ENCODE results near the gene GRIN1.

GRCh38 chr9:137147793-137148160, 8.8 kb downstream of the GRIN1 start:
- TF ChIP-seq CTCF (IDR thresholded peaks at IDR 0.05) (no peak), ZFX (IDR thresholded peaks at IDR 0.05; ENCODE audit: borderline replicate concordance) (no peak)

Measured in 22Rv1 (cell line).